Measurements from ENCODE around the gene IQSEC3. TPM values are rescaled to one million over a fixed set of nuclear protein-coding genes. Genes with fewer than 3 reads are reported as not detected.

The IQSEC3 gene
- total RNA-seq, 1 donor from 2014 or later: 2.5 TPM

DNA sequence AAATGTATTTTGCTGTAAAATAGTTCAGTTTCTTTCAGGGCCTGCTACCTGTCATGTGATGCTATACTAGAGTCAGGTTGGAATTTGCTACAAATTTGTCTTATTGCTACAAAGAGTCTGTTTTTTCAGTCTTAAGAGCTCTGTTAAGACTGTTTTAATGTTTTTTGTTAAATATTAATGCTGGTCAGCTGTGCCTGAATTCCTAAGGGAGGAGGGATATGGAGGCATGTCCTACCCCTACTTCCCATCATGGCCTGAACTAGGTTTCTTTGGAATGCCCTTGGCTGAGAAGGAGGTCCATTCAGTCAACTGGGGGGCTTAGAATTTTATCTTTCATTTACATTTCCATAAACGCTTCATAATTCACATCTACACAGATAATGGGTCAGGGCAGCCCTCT, 30.0 kb downstream of the IQSEC3 start:
- DNase-seq (ENCODE audit: low spot score, unreplicated experiment): no peak
- H3K36me3 Mint-ChIP-seq (ENCODE audit: insufficient read depth): no peaks in the 10 kb centered on the region
- no peak overlapping the region for H3K4me3 Mint-ChIP-seq (ENCODE audit: low read depth)
- H3K27ac Mint-ChIP-seq: no peak overlapping the region
- TF ChIP-seq, protein P1, sequence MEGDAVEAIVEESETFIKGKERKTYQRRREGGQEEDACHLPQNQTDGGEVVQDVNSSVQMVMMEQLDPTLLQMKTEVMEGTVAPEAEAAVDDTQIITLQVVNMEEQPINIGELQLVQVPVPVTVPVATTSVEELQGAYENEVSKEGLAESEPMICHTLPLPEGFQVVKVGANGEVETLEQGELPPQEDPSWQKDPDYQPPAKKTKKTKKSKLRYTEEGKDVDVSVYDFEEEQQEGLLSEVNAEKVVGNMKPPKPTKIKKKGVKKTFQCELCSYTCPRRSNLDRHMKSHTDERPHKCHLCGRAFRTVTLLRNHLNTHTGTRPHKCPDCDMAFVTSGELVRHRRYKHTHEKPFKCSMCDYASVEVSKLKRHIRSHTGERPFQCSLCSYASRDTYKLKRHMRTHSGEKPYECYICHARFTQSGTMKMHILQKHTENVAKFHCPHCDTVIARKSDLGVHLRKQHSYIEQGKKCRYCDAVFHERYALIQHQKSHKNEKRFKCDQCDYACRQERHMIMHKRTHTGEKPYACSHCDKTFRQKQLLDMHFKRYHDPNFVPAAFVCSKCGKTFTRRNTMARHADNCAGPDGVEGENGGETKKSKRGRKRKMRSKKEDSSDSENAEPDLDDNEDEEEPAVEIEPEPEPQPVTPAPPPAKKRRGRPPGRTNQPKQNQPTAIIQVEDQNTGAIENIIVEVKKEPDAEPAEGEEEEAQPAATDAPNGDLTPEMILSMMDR (IDR thresholded peaks at IDR 0.05; ENCODE audit: unreplicated experiment): no peak
- peaks cover 14% of the 10 kb centered on the region for H3K4me1 Mint-ChIP-seq (ENCODE audit: low read depth)
- H3K9me3 Mint-ChIP-seq (ENCODE audit: low read depth): no peaks in the 10 kb centered on the region
- peaks cover 64% of the 10 kb centered on the region for H3K27me3 Mint-ChIP-seq

DNA sequence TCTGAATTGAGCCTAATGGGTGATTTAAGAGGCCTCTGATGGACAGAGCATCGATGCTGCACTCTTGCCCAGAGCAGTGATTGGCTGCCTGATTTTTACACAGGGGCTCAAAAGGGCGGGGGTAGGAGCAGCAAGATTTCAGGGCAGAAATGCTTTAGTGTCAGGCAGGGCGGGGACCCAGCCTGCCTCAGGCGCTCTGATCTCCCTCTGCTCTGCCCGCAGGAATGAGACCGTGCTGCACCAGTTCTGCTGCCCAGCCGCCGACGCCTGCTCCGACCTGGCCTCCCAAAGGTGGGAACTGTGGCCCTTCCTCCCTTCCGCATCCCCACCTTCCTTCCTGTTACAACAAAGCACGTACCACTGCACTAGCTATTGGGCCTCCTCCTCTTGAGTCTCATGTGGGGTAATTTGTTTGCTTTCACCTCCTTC, 32.4 kb downstream of the IQSEC3 start:
- Mint-ChIP-seq H3K27me3 (peaks cover 79% of the 10 kb centered on the region), H3K9me3 (ENCODE audit: low read depth) (no peaks in the 10 kb centered on the region)

DNA sequence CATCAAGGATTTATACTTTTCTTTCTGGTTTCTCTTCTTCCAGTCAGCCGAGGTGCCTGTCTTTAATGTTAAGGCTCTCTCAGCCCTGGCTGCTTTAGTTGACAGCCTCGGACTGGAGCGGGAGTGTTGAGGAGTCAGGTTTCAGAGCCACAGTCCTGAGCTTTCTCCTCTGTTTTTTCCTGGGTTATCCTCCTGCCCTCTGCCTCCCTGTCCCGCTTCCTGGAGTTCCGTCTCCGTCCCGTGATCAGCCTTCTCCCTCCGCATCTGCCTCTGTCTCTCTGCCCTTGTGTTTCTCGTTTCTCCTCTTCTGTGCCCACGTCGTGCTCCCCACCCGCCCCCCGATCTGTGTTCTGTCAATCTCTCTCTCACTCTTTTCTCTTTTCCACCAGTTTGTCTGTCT, 33.0 kb downstream of the IQSEC3 start:
- TF ChIP-seq, protein P1 (IDR thresholded peaks at IDR 0.05; ENCODE audit: unreplicated experiment): no peak
- H3K4me3 Mint-ChIP-seq (ENCODE audit: low read depth): no peak overlapping the region
- H3K27me3 Mint-ChIP-seq: peaks cover 79% of the 10 kb centered on the region
- no peak for DNase-seq (ENCODE audit: low spot score, unreplicated experiment)
- no peak overlapping the region for H3K27ac Mint-ChIP-seq
- H3K9me3 Mint-ChIP-seq (ENCODE audit: low read depth): no peaks in the 10 kb centered on the region
- H3K4me1 Mint-ChIP-seq (ENCODE audit: low read depth): peaks cover 14% of the 10 kb centered on the region
- no peaks in the 10 kb centered on the region for H3K36me3 Mint-ChIP-seq (ENCODE audit: insufficient read depth)

More for the DNA sequence above, 32.4 kb downstream of the IQSEC3 start:
- Mint-ChIP-seq H3K4me1 (ENCODE audit: low read depth) (peaks cover 14% of the 10 kb centered on the region), H3K4me3 (ENCODE audit: low read depth) (no peak overlapping the region), H3K36me3 (ENCODE audit: insufficient read depth) (no peaks in the 10 kb centered on the region), H3K27ac (no peak overlapping the region)
- no peak for DNase-seq (ENCODE audit: low spot score, unreplicated experiment)
- TF ChIP-seq, protein P1 (IDR thresholded peaks at IDR 0.05; ENCODE audit: unreplicated experiment): no peak

DNA sequence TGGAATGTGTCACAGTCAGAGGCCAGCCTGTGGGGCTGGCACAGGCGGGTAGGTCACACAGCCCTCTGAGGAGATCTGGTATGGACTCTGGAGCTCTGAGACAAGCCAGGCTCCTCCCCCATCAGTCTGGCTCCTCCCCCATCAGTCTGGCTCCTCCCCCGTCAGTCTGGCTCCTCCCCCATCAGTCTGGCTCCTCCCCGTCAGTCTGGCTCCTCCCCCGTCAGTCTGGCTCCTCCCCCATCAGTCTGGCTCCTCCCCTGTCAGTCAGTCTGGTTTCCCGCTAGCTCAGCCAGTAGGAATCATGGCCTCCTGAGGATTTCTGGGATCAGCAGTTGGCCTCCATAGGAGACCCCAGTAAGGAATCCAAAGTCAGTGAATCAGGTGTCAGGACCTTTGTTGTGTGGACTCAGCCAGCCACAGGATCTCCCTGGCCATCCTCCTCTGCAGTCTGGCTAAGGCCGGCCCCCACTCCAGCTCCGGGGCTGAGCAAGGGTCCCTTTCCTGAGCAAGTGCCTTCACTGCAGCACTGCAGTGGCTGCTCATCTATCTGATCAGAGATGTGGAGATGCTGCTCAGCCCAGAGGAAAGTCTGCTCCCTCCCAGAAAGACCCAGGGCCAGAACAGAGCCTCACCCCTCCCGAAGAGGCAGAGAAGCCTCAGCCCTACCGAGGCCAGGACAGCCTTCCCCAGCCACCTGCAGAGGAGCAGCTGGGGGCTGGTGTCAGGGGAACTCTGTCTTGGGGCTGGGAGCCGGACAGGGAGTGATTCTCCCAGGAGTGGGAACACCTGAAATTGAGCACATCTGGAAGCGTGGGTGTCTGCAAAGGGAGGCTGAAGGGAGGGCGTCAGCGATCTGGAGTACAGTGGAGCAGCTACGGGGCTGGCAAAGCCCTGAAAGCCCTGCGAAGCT, 35.7 kb downstream of the IQSEC3 start:
- Mint-ChIP-seq H3K36me3 (ENCODE audit: insufficient read depth) (no peaks in the 10 kb centered on the region), H3K4me1 (ENCODE audit: low read depth) (peaks cover 15% of the 10 kb centered on the region), H3K27me3 (peaks cover 84% of the 10 kb centered on the region), H3K4me3 (ENCODE audit: low read depth) (no peak overlapping the region), H3K27ac (no peak overlapping the region), H3K9me3 (ENCODE audit: low read depth) (no peaks in the 10 kb centered on the region)
- TF ChIP-seq, protein P1 (IDR thresholded peaks at IDR 0.05; ENCODE audit: unreplicated experiment): no peak
- DNase-seq (ENCODE audit: low spot score, unreplicated experiment): no peak

DNA sequence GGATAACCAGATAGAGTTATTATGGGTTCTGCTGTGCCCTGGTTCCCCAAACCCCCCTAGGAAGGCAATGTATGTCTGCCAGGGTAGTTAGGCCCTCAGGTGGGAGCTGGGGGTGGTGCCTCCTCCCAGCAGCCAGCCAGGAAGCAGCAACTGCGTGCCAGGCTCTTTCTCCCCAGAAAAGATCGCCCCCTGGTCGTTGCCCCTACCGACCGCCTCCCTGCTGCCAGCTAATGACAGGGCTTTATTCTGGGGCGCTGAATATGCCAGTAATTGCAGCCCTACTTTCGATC, 36.3 kb downstream of the IQSEC3 start:
- Mint-ChIP-seq H3K27ac (no peak overlapping the region), H3K4me3 (ENCODE audit: low read depth) (no peak overlapping the region), H3K9me3 (ENCODE audit: low read depth) (no peaks in the 10 kb centered on the region), H3K27me3 (peaks cover 79% of the 10 kb centered on the region), H3K4me1 (ENCODE audit: low read depth) (peaks cover 15% of the 10 kb centered on the region), H3K36me3 (ENCODE audit: insufficient read depth) (no peaks in the 10 kb centered on the region)
- TF ChIP-seq, protein P1 (IDR thresholded peaks at IDR 0.05; ENCODE audit: unreplicated experiment): no peak
- DNase-seq (ENCODE audit: low spot score, unreplicated experiment): no peak
